Myocyte (in vitro differentiated cells): ENCODE measurements around the gene LTK. TPM values are rescaled to one million over a fixed set of nuclear protein-coding genes. Genes with fewer than 3 reads are reported as not detected.
A peak's percentile ranks its signal among the peaks of the same experiment; 100 is the strongest.
"Not testable (repeated sequence)": the region's sequence is repeated elsewhere in the genome, so short reads cannot be mapped to it uniquely, and the experiment has no call there.

ENCODE experiments used
- DNase-seq: peaks from one replicate; pipeline ENCODE4 v3.0.0-alpha.2; 2012; ENCODE audit warnings: low read depth
- total RNA-seq: library from RNA; depleted of rRNA; stranded (reverse); fragments of >200 nt; gene quantifications from 2 replicates; pipeline ENCODE4 v1.2.3, GENCODE V29; 2014

Gene LTK
- total RNA-seq, 1 donor from 2014 or later: 6.4 TPM

DNA sequence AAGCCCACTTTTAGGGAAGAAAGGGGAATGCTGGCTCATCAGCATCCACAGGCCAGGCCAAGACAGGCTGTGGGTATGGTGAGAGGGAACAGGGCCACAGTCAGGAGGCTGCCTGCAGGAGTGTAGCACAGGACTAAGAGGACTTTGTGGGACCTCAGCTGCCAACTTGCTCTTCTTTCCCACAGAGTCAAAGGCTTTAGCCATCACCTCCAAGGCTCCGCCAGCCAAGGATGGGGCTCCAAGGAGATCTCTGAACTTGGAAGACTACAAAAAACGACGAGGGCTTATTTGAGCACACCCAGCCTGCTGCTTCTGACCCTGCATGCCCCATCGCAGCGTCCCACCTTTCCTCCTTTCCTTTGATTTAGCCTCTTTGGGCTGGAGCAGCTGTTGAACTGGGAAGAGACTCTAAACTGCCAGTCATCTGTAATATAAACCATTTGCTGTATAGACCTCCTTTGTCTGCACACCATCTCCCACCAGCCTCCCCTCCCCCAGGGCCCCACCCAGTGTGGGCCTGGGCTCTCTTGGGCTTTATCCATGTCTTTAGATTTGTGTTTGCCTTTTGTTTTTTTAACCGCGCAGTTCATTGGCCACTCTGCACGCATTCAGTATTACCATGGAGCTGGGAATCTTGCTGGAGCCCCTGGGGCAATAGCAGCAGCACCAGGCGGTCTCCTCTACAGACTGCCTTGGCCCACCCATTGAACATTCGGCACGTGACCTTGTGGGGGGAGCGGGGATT, 33.1 kb downstream of the LTK start:
- DNase-seq: no peak

DNA sequence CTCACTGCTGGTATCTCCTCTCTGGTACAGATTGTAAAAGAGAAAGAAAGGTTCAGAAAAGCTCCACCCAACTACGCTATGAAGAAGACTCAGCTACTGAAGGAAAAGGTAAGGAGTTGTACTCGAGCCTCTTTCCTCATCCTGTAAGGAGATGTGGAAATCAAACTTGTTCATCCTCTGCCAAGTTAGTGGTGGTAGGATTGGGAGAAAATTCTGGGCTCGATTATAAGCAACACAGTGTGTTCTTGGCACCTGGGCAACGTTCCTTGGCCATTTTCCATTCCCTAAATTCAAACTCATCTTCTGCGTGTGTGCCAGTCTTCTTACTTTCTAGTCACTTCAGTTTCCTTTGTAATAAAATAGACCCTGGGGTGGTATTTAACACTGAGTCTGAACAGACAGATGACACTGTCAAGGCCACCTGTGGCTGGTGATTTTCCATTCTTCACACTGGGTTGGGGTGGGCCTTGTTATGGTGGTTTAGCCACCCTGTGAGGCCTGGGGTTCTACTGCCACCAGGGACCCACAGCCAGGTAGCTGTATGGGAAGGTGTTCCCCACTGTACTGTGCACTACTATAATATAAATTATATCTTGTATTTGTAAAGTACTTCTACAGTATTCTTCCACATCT, 37.1 kb downstream of the LTK start:
- no peak for DNase-seq

DNA sequence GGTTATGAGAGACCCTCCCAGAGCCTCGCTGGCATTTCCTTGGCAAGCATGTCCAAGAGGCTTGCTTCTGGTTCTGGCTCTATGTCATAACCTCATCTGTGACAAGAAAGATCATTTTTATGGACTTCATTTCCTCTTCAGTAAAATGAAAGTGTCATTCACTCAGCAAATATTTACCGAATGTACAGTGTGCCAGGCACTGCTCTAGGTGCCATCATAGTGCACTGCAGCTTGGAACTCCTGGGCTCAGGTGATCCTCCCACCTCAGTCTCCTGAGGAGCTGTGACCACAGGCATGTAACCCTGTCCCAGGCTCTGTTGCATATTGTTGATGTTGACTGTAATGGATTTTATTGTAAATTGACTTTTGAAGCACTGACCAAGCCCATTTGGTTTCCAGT, 38.7 kb downstream of the LTK start:
- DNase-seq: no peak

DNA sequence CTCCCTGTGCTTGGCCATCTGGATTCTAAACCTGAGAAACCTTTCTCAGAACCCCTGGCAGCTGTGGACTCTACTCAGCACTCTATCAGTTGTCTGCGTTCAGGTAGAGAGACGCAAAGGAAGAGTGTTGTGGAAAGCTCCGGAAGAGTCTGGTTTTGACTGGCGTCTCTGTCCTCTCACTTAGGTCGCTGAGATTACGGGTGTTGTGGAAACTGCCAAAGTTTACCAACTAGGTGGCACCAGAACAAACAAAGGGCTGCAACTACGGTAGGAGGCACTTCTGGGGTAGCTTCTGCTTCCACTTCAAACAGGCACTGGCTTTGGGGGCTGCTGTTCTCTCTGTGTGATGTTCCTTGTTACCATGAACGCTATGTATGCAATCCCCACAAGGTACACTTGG, 39.2 kb downstream of the LTK start:
- DNase-seq: no peak

DNA sequence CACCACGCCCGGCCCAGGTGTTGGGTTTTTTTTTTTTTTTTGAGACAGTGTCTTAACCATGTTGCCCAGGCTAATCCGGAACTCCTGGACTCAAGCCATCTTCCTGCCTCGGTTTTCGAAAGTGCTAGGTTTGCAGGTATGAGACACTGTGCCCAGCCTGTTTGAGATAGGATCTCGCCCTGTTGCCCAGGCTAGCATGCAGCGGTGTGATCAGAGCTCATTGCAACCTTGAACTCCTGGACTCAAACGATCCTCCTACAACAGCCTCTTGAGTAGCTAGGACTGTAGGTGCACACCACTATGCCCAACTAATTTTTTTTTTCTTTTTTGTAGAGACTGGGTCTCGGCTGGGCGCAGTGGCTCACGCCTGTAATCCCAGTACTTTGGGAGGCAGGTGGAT, 40.2 kb downstream of the LTK start:
- no peak for DNase-seq

DNA sequence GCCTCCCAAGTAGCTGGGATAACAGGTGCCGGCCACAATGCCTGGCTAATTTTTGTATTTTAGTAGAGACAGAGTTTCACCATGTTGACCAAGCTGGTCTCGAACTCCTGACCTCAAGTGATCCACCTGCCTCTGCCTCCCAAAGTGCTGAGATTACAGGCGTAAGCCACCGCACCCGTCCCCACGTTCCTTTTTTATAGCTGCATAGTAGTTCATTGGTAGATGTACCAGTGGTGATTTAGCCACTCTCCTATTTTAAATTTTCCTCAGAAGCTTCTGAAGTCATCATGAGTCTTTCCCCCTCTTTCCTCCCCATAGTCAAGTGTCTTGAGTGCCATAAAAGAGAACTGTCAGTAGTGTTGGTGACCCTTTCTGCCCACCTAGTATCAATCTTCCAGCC, 44.0 kb downstream of the LTK start:
- not testable (repeated sequence) for DNase-seq

DNA sequence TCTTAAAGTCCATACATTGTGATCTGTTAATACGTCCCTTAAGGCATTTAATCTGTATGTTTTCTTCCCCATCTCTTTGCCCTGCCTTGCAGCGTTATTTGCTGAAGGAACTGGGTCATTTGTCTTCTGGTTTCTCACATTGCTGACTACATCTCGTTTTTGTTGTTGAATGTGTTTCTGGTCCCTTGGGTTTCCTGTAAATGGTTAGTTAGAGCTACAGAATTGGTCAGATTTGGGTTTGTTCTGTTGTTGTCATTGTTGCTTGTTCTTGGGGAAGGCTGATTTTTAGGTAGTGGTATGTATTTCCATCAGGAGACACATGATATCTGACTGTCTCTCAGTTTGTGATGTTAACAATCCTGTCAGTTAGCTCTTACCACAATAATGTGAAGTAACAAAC, 46.9 kb downstream of the LTK start:
- no peak for DNase-seq

DNA sequence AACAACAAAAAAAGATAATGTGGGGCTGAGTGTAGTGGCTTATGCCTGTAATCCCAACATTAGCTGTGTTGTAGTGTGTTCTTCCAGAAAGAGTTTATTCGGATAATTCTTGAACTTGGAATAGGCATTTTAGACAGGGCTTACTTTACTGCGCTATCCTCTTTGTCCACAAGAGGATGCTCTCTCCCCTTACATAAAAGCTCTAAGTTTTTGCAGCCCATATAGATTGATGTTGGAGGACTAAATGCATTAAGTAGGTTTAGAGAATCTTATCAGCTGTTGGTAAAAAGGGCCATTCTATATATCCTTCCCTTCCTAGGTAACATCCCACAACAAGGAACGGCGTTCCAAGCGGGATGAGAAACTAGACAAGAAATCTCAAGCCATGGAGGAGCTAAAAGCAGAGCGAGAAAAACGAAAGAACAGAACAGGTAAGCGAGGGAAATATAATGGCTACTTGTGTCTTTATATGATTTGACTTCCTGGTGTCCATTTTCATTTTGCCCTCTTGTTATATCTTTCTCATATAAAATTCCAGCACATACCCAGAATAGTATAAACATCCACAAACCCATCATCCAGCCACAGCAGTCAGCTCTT, 47.7 kb downstream of the LTK start:
- peak; percentile 48 for DNase-seq

DNA sequence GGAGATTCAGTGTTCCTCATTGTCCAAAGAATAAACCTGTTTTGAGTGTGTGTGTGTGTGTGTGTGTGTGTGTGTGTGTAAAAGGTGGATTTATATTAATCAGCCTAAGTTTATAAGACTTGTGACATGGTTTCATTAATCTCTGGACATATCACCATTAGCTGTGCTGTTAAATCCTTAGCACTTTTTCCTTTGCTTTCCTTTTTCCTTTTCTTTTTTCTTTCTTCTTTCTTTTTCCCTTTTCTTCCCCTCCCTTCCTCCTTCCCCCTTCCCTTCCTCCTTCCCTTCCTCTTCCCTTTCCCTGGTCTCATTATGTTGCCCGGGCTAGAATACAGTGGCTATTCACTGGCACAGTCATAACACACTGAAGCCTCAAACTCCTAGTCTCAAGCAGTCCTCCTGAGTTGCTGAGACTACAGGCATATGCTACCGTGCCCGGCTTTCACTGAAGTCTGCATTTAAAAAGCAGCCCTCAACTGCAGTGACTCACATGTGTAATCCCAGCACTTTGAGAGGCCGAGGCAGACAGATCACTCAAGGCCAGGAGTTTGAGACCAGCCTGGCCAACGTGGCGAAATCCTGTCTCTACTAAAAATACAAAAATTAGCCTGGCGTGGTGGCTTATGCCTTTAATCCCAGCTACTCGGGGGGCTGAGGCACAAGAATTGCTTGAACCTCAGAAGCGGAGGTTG, 48.6 kb downstream of the LTK start:
- DNase-seq: no peak

DNA sequence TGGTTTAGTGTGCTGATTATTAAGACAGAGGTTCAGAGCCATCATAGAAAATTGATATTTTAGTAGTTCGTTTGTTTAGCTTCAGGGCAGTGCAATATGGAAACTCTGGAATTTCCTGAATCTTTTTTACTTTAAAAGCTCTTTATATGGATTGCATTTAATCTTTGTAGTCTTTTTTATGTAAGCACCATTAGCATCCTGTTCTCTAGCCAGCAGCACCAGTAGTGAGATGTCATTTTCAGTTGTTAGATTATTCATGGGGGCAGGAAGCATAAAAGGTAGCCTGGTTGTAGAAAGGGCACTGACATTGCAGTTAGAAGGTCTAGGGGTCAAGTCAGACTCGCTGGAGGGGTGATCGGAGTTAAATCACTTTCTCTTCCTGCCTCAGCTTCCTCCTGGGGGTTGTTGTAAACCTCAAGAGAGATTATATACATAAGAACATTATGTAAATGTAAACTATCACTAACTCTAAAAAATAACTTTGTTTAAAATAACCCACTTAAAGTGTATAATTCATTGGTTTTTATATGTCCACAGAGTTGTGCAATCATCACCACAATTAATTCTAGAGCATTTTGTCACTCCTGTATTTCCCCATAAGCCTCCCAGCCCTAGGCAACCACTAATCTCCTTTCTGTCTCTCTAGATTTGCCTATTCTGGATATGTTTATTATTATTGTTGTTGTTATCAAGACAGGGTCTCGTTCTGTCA, 51.4 kb downstream of the LTK start:
- no peak for DNase-seq

Other genes with a start within 250 kb of the LTK start
- gene OIP5, start 181.2 kb downstream of the LTK start, total RNA-seq: 0.78 TPM in 1 of 2 replicates, not detected in the other
- 6.6 and 11.3 TPM in 2 replicates for gene NUSAP1, start 180.9 kb downstream of the LTK start, total RNA-seq
- gene NDUFAF1, start 111.3 kb downstream of the LTK start, total RNA-seq: 42.1 and 50.1 TPM in 2 replicates
- gene RTF1, start 96.7 kb downstream of the LTK start, total RNA-seq: 19.4 and 21.2 TPM in 2 replicates
- 6.2 and 10.7 TPM in 2 replicates for gene ITPKA, start 20.0 kb downstream of the LTK start, total RNA-seq
- gene RPAP1, start 30.4 kb upstream of the LTK start, total RNA-seq: 15.9 and 20.4 TPM in 2 replicates
- 3.9 and 9.6 TPM in 2 replicates for gene TYRO3, start 45.4 kb upstream of the LTK start, total RNA-seq
- gene MGA, start 146.6 kb upstream of the LTK start, total RNA-seq: 21.4 and 27.5 TPM in 2 replicates